Keratinocyte (primary cell): ENCODE data around the gene PGA3. TPM values are rescaled to one million over a fixed set of nuclear protein-coding genes. Genes with fewer than 3 reads are reported as not detected.
"Not testable (repeated sequence)": the region's sequence is repeated elsewhere in the genome, so short reads cannot be mapped to it uniquely, and the experiment has no call there.

Source experiments
- DNase-seq: peaks from one replicate; pipeline ENCODE4 v3.0.0-alpha.2; 2011; ENCODE audit warnings: low read depth, missing footprints, low spot score
- FAIRE-seq: peaks from 2 replicates; lab custom pipeline; 2011; peaks lifted over from hg19 to GRCh38; lab: Jason Lieb, UNC
- H2AFZ ChIP-seq: 2 replicates; pipeline ENCODE4 v1.6.0; 2012; ENCODE audit warnings: low read length, control low read depth, inconsistent platforms; ENCODE audit not compliant: control insufficient read depth
- H3K27ac ChIP-seq: 2 replicates; pipeline ENCODE4 v1.5.1; 2011; ENCODE audit warnings: low read length; ENCODE audit not compliant: control insufficient read depth, insufficient read depth
- H3K27me3 ChIP-seq: 3 replicates; pipeline ENCODE4 v1.6.0; 2011; ENCODE audit warnings: low read length; ENCODE audit not compliant: control insufficient read depth, insufficient read depth; ENCODE audit errors: extremely low read depth
- H3K36me3 ChIP-seq, 2 experiments: 2 replicates in 1 of 2; 3 replicates in 1 of 2; pipeline ENCODE4 v1.5.1; 2011; ENCODE audit warnings: low read length in 2 of 2, mild to moderate bottlenecking in 1 of 2; ENCODE audit not compliant: control insufficient read depth in 2 of 2, insufficient read depth in 2 of 2; ENCODE audit errors: extremely low read depth in 1 of 2
- H3K4me1 ChIP-seq: 3 replicates; pipeline ENCODE4 v1.5.1; 2011; ENCODE audit warnings: low read length; ENCODE audit not compliant: control insufficient read depth, insufficient read depth; ENCODE audit errors: extremely low read depth
- H3K4me2 ChIP-seq: 3 replicates; pipeline ENCODE4 v1.6.0; 2011; ENCODE audit warnings: low read depth, low read length; ENCODE audit not compliant: control insufficient read depth, insufficient read depth; ENCODE audit errors: extremely low read depth
- H3K4me3 ChIP-seq, 3 experiments: fragments of 200-600 bp in 1 of 3; sonication (generic) in 1 of 3; 2 replicates in 2 of 3; 3 replicates in 1 of 3; pipeline ENCODE4 v1.5.1; 2011 to 2016; ENCODE audit warnings: low read length in 3 of 3, mild to moderate bottlenecking in 3 of 3, control low read depth in 2 of 3, inconsistent platforms in 1 of 3, low read depth in 1 of 3, mixed read lengths in 1 of 3, mixed run types in 1 of 3, moderate library complexity in 1 of 3; ENCODE audit not compliant: control insufficient read depth in 2 of 3, insufficient read depth in 2 of 3; ENCODE audit errors: extremely low read depth in 1 of 3
- H3K79me2 ChIP-seq: 2 replicates; pipeline ENCODE4 v1.6.0; 2012; ENCODE audit warnings: low read length; ENCODE audit not compliant: control insufficient read depth, insufficient read depth
- H3K9ac ChIP-seq: 3 replicates; pipeline ENCODE4 v1.6.0; 2011; ENCODE audit warnings: low read length; ENCODE audit not compliant: control insufficient read depth, insufficient read depth; ENCODE audit errors: extremely low read depth
- H3K9me1 ChIP-seq: 3 replicates; pipeline ENCODE4 v1.6.0; 2011; ENCODE audit warnings: low read length; ENCODE audit not compliant: control insufficient read depth, insufficient read depth; ENCODE audit errors: extremely low read depth
- H3K9me3 ChIP-seq: 2 replicates; pipeline ENCODE4 v1.5.1; 2012; ENCODE audit warnings: low read depth, low read length; ENCODE audit not compliant: control insufficient read depth
- H4K20me1 ChIP-seq: 3 replicates; pipeline ENCODE4 v1.6.0; 2011; ENCODE audit warnings: low read length; ENCODE audit not compliant: control insufficient read depth, insufficient read depth; ENCODE audit errors: extremely low read depth
- EZH2 ChIP-seq: IDR thresholded peaks from one replicate; pipeline ENCODE4 v1.6.1; 2012; ENCODE audit warnings: inconsistent platforms, mild to moderate bottlenecking, low read length, moderate library complexity
- dilution Hi-C: fragments of 300-500 bp; cut with MboI; formaldehyde crosslinking; loops from one replicate; pipeline ENCODE4 v1.7.0; 2020; ENCODE audit warnings: low sequenced_read_pairs; ENCODE audit not compliant: extremely low pct_ligation_motif_present
- polyA plus RNA-seq, 5 experiments: library from polyadenylated mRNA; depleted of rRNA in 3 of 5; stranded (reverse) in 3 of 5; stranded (forward) in 1 of 5; unstranded in 1 of 5; fragments of >200 nt; gene quantifications; 1 replicate in 1 of 5; 2 replicates in 3 of 5; 3 replicates in 1 of 5; pipeline versions ENCODE4 v1.2.1 to v1.2.3, GENCODE V29; 2011 to 2012; ENCODE audit warnings: missing spikeins in 2 of 5, low read depth in 1 of 5, low replicate concordance in 1 of 5
- TF ChIP-seq, protein P1 (sequence below), 3 experiments: IDR thresholded peaks in 1 of 3; conservative IDR thresholded peaks in 1 of 3; optimal IDR thresholded peaks in 1 of 3; 2 replicates in 2 of 3; 3 replicates in 1 of 3; pipeline versions ENCODE3 to v1.5.1; 2011; ENCODE audit warnings: low read length in 3 of 3, mild to moderate bottlenecking in 3 of 3, moderate library complexity in 2 of 3, control low read depth in 1 of 3, inconsistent platforms in 1 of 3; ENCODE audit not compliant: insufficient read depth in 2 of 3; ENCODE audit errors: extremely low read depth in 1 of 3

The PGA3 gene
- polyA plus RNA-seq, 1 donor (not counting 4 experiments of a cell fraction or from before 2014, with no cell fraction given) = not detected

GRCh38 chr11:61174949-61175348, 28.4 kb upstream of the PGA3 start:
- TF ChIP-seq EZH2 = no peak
- TF ChIP-seq, protein P1, sequence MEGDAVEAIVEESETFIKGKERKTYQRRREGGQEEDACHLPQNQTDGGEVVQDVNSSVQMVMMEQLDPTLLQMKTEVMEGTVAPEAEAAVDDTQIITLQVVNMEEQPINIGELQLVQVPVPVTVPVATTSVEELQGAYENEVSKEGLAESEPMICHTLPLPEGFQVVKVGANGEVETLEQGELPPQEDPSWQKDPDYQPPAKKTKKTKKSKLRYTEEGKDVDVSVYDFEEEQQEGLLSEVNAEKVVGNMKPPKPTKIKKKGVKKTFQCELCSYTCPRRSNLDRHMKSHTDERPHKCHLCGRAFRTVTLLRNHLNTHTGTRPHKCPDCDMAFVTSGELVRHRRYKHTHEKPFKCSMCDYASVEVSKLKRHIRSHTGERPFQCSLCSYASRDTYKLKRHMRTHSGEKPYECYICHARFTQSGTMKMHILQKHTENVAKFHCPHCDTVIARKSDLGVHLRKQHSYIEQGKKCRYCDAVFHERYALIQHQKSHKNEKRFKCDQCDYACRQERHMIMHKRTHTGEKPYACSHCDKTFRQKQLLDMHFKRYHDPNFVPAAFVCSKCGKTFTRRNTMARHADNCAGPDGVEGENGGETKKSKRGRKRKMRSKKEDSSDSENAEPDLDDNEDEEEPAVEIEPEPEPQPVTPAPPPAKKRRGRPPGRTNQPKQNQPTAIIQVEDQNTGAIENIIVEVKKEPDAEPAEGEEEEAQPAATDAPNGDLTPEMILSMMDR (optimal IDR thresholded peaks at IDR 0.05 in 1 of 3, IDR thresholded peaks at IDR 0.05 in 1 of 3, conservative IDR thresholded peaks at IDR 0.05 in 1 of 3; ENCODE audit: extremely low read depth in 1 of 3, insufficient read depth in 2 of 3, low read length in 3 of 3) = no peak
- dilution Hi-C loops = no loop called here

GRCh38 chr11:61176446-61176845, 26.9 kb upstream of the PGA3 start:
- Histone ChIP-seq H3K36me3 (no peaks in the 10 kb centered on the region), H3K9ac (no peak overlapping the region), H3K27me3 (peaks cover 12% of the 10 kb centered on the region), H3K4me3 (no peak overlapping the region), H2AFZ (no peak overlapping the region), H3K4me1 (no peaks in the 10 kb centered on the region), H3K9me3 (no peaks in the 10 kb centered on the region), H3K27ac (no peak overlapping the region), H3K4me2 (no peak overlapping the region), H3K79me2 (no peaks in the 10 kb centered on the region), H4K20me1 (no peaks in the 10 kb centered on the region), H3K9me1 (no peaks in the 10 kb centered on the region)
- no peak for TF ChIP-seq EZH2
- TF ChIP-seq, protein P1 (optimal IDR thresholded peaks at IDR 0.05 in 1 of 3, IDR thresholded peaks at IDR 0.05 in 1 of 3, conservative IDR thresholded peaks at IDR 0.05 in 1 of 3; ENCODE audit: extremely low read depth in 1 of 3, insufficient read depth in 2 of 3, low read length in 3 of 3) = no peak
- DNase-seq (no peak), FAIRE-seq (no peak)
- dilution Hi-C loops = no loop called here

More at GRCh38 chr11:61174949-61175348, 28.4 kb upstream of the PGA3 start:
- no peak overlapping the region for H3K4me2 ChIP-seq
- no peak overlapping the region for H2AFZ ChIP-seq
- FAIRE-seq (no peak), DNase-seq (no peak)
- no peaks in the 10 kb centered on the region for H4K20me1 ChIP-seq
- no peak overlapping the region for H3K4me3 ChIP-seq
- peaks cover 12% of the 10 kb centered on the region for H3K27me3 ChIP-seq
- no peaks in the 10 kb centered on the region for H3K36me3 ChIP-seq
- no peaks in the 10 kb centered on the region for H3K4me1 ChIP-seq
- no peak overlapping the region for H3K9ac ChIP-seq
- no peaks in the 10 kb centered on the region for H3K9me1 ChIP-seq
- no peak overlapping the region for H3K27ac ChIP-seq
- no peaks in the 10 kb centered on the region for H3K79me2 ChIP-seq
- H3K9me3 ChIP-seq = no peaks in the 10 kb centered on the region

DNA sequence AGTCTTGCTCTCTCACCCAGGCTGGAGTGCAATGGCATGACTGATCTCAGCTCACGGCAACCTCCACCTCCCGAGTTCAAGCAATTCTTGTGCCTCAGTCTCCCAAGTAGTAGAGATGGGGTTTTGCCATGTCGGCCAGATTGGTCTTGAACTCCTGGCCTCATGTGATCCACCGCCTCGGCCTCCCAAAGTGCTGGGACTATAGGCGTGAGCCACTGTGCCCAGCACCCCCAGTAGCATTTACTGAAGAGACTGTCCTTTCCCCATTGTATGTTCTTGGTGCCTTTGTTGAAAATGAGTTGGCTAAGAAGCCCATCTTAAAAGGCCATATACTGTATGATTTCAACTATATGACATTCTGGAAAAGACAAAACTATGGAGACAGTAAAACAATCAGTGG, 23.1 kb upstream of the PGA3 start:
- DNase-seq, dilution Hi-C loops, H3K4me2 ChIP-seq, H3K27ac ChIP-seq, H3K9ac ChIP-seq, H3K9me1 ChIP-seq, H3K4me1 ChIP-seq, H4K20me1 ChIP-seq, FAIRE-seq, H3K9me3 ChIP-seq, H3K79me2 ChIP-seq, H2AFZ ChIP-seq, H3K36me3 ChIP-seq, H3K4me3 ChIP-seq, H3K27me3 ChIP-seq: not testable (repeated sequence)
